ENCODE data around the gene SHC3.
"Not testable (repeated sequence)": the region's sequence is repeated elsewhere in the genome, so short reads cannot be mapped to it uniquely, and the experiment has no call there.

The SHC3 gene, protein sequence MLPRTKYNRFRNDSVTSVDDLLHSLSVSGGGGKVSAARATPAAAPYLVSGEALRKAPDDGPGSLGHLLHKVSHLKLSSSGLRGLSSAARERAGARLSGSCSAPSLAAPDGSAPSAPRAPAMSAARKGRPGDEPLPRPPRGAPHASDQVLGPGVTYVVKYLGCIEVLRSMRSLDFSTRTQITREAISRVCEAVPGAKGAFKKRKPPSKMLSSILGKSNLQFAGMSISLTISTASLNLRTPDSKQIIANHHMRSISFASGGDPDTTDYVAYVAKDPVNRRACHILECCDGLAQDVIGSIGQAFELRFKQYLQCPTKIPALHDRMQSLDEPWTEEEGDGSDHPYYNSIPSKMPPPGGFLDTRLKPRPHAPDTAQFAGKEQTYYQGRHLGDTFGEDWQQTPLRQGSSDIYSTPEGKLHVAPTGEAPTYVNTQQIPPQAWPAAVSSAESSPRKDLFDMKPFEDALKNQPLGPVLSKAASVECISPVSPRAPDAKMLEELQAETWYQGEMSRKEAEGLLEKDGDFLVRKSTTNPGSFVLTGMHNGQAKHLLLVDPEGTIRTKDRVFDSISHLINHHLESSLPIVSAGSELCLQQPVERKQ

DNA sequence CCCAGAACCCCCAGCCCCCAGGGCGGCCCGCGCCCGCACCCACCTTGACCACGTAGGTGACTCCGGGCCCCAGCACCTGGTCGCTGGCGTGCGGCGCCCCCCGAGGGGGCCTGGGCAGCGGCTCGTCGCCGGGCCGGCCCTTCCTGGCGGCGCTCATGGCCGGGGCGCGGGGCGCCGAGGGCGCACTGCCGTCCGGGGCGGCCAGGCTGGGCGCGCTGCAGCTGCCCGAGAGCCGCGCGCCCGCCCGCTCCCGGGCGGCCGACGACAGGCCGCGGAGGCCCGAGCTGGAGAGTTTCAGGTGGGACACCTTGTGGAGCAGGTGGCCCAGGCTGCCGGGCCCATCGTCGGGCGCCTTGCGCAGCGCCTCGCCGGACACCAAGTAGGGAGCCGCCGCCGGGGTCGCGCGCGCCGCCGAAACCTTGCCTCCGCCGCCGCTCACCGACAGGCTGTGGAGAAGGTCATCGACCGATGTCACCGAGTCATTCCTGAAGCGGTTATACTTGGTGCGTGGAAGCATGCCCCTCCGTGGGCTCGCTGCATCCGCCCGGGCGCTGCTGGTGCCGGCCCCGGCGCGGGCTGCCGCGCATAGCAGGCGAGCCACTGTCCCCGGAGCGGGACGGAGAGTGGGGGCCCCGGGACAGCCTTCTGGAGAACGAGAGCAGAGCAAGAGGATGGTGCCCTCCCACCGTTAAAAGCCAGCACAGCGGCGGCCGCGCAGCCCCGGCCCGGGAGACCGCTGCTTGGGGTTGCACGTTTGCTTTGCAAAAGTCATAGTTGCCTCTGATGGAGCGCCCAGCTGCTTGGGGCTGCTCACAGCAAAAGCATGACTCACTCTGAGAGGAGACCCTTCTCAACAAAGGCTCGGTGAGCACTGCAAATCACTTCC, at the start of gene SHC3:
TSS of gene SHC3 (minus strand) at position 875 of the 886 bp plus-strand sequence. CDS start at position 517, 358 bp downstream.
- peak; percentile 82 for DNase-seq

DNA sequence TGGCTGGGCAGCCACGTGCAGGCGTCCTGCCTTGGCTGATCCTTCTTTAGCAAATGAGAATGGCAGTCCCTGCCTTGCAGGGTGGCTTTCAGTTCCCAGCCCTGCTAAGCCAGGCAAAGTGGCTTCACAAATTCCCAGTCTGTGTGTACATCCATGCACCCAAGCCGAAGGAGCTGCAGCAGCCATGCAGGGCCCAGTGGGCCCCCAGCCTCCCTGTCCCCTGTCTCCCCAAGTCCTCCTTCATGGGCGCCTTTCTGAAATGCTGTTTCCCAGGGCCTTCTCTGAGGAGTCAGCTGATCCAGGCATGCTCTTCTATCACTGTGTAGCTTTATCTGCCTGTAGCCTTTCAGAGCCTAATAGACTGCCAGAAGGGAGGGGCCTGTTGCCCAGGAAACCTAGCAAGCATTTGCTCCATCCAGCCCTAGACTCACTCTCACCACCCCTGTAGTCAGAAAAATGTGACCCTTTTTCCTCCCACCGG, 47.4 kb upstream of the SHC3 start:
- peak; percentile 79 for DNase-seq

DNA sequence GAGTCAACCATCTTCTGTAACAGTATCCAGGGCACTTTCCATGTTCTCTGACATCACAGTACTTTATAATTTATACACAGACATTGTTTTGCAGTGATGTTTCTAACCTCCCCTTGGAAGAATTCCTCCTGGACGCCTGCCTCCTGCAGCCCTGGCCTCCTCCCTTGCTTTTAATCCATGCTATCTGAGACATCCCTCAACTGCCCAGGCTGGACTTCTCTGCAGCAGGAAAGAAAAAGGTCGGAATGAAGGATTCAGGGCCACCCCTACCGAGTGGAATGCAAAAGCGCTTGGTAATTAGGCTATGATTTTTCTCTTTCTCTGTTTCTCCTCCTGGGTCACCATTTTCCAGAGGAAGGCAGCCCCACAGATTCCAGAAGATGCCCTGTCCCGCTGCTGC, 47.0 kb upstream of the SHC3 start:
- no peak for DNase-seq

DNA sequence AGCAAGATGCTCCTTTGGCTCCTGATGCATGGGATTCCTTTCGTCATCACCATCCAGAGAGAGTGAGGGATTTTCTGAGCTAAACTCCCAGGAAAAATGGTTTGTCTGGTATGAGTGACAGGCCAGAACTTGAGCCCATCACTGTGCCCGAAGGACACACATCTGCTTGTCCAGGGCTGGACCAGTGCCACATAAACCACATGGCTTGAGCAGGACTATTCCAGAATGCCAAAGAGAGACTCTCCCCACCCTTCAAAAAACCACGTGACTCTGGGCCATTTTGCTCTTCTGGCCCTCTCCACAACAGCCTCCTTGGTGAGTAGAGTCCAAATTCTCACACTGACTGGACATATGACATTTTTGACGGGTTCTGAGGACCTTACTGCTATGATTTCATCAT, 46.4 kb upstream of the SHC3 start:
- no peak for DNase-seq

DNA sequence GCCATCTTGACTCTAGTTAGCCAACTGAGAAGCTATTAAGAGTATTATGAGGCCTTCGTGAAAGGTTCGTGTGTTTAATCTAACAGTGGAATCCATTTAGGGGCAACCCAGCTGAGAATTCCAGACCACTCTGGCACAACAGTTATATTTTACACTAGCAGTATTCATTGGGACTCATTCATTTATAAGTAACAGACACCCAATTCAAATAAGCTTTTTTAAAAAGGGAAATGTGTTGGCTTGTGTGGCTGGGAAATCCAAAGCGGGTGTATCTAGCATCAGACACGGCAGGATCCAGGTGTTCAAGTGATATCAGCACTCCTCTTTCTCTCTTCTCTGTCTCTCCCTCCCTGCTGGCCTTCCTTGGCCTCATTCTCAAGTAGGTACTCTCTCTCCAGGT, 46.0 kb upstream of the SHC3 start:
- DNase-seq, result no peak

DNA sequence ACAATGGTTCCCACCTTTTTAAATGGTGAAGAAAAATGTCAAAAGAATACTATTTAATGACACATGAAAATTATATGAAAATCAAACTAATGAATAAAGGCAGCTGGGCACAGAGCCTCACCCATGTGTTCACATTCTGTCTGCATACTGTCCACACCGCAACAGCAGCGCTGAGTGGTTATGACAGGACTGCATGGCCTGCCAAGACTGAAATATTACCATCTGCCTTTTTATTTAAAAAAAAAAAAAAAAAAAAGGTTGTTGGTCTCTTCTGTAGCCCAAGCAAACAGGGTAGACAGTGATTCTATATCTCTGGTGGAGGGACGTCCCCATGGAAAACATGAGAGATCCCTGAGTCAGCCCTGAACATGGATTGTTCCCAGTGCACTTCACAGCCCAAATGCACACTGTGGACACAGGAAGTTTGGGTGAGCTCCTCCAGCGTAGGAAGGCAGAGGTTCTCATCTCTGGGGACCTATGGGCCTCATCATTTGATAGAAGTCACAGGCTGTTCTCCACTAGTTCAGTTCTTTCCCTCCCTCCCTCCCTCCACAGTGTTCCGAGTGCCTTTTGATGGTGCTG, 44.9 kb upstream of the SHC3 start:
- no peak for DNase-seq

DNA sequence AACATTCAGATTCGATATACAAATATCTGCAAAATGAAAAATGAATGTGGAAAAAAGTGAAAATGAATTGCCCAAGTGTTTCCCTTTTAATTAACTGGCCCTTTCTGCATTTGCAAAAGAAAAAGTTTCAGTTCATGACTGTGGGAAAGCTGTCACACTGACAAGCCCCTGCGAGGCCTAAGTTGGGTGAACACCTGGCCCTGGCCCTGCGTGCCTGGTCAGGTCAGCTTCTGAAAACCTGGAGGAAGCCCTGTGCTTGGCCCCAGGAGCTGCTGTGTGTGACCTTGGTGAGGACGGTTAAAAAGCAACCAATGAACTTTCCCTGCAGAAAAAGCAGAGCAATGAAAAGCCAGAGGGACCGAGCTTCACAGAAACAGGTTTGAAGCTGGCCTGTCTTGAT, 41.0 kb upstream of the SHC3 start:
- DNase-seq, result no peak

DNA sequence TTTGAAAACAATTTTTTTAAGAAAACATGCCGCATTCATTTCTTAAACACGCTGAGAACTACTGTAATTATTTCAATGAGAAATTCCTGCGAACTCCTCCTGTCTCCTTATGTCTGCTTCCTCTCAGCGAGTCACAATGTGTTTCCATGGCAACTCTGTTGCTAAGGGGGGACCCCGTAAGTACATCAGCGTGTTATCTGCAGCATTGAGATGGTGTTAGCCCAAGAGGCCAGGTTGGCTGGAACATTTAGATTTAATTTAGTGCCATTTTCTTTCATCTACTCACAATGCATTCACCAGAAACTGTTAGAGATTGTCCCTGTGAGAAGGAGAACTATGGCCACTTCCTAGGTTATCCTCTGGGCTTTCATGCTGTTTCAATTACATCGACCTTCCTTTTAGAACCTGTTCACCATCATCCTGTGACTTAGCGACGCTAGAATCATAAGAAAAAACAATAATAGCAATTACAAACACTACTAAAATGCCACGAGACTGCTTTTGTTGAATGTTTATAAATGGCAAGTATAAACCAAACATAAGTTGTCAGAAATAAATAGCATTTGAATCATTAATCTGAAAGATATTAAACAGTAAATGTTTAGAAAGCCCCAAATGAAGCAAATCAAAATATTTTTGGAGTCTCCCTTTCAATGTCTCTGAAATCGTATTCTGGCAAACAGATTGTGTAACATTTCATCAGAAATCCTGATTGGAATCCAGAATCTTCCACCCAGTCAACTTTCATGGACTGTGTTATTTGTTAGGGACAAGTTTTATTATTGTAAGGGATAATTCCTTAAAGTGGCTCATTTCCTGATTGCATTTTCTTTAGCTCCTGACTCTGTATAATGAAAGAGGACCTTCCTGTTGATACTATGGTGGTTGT, 39.7 kb upstream of the SHC3 start:
- DNase-seq, result no peak

DNA sequence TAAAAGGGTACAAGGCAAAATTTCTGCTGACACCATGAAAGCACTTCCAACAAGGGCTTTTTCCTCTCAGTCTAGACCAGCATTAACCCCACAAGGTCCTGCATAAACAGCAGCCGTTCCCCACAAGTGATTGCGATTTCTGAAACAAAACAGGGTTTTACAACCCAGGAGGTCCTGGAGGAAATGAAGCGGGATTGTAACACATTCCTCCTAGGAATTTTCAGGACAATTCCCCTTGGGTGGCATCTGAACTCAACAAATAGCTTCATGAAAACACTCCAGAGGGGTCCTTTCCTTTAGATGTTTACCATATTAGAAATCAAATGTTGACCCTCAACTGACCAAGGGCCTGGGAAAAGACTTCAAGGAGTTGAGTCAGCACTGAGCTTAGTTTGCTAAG, 36.7 kb upstream of the SHC3 start:
- DNase-seq, result no peak

DNA sequence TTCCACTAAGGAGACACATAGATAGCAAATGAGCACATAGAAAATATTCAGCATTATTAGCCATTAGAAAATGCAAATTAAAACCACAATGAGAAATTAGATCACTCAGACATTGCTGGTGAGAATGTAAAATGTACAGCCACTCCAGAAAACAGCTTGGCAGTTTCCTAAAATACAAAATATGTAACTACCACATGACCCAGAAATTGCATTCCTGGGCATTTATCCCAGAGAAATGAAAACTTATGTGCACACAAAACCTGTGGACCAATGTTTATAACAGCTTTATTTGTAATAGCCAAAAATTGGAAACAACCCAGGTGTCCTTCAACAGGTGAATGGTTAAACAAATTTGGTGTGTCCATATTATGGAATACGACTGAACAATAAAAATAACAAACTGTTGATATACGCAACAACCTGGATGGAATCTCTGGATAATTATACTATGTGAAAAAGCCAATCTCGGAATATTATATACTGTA, 34.8 kb upstream of the SHC3 start:
- no peak for DNase-seq

DNA sequence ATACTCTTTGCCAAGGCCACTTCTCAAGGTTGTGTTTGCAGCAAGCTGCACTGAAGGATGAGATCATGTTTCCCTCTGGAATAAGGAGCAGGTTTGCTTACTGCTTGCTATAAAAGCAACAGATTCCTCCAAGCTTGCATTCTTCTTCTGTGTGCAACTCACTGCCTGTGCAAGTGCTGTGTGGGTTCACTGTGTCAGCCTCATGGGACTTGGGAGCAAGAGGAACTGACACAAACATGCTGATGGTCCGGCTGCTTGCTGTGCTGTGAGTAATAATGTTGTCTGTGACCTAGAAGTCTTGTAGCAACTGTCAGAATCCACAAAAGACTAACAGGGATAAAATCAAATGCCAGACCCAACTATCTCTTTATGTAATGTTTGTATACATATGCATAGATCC, 33.6 kb upstream of the SHC3 start:
- DNase-seq, result no peak

DNA sequence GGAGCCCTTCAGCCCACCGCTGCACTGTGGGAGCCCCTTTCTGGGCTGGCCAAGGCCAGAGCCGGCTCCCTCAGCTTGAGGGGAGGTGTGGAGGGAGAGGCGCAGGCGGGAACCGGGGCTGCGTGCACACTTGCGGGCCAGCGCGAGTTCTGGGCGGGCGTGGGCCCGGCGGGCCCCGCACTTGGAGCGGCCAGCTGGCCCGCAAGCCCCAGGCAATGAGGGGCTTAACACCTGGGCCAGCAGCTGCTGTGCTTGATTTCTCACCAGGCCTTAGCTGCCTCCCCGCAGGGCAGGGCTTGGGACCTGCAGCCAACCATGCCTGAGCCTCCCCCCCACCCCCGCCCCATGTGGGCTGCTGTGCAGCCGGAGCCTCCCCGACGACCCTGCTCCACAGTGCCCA, 30.7 kb upstream of the SHC3 start:
- DNase-seq, result not testable (repeated sequence)

DNA sequence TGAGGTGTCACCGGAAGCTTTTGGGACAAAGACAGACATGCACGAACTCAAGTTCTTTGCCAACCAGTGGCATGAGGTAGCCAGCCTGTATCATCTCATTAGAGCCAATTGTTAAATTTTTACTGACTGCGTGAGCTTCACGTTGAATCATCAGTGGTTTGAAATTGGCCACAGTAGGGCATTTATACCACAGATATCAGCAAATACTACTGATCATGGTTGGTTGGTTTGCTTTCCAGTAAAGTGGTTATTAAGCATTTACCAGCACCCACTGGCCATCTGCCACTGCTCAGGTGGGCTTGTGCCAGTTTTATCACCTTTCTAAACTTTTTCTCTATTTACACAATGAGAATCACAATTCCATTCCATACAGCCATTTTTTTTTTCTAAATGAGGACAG, 28.4 kb upstream of the SHC3 start:
- no peak for DNase-seq

DNA sequence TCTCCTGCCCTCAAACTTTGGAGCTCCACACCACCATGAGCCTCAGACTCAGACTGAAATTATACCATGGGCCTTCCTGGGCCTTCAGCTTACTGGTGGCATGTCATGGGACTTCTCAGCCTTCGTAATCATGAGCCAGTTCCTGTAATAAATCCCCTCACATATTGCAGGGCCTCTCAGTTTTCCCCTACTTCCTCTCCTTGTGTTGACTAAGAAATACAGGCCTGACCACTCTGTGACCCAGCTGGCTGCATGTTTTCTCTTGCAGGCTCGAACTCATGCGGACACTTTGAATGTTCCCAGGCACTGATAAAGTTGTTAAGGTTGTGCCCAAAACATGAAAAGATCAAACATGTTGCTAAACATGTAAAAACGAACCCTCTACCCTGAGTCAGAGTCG, 26.2 kb upstream of the SHC3 start:
- no peak for DNase-seq

DNA sequence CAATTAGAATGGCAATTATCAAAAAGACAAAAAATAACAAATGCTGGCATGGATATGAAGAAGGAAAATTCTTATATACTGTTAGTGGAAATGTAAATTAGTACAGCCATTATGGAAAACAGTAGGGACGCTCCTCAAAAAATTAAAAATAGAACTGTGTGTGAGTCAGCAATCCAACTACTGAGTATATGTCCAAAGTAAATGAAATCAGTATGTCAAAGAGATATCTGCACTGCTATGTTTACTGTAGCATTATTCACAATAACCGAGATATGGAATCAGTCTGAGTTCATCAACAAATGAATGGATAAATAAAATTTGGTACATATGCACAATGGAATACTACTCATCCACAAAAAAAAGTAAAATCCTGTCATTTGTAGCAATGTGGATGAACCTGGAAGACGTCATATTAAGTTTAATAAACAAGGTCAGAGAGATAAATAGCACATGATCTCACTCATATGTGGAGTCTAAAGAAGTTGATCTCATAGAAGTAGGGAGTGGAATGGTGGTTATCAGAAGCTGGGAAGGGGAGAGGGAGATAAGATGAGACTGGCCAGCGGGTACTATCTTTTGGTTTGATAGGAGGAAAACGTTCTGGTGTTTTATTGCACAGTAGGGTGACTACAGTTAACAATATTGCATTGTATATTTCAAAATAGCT, 16.6 kb upstream of the SHC3 start:
- DNase-seq, result no peak

DNA sequence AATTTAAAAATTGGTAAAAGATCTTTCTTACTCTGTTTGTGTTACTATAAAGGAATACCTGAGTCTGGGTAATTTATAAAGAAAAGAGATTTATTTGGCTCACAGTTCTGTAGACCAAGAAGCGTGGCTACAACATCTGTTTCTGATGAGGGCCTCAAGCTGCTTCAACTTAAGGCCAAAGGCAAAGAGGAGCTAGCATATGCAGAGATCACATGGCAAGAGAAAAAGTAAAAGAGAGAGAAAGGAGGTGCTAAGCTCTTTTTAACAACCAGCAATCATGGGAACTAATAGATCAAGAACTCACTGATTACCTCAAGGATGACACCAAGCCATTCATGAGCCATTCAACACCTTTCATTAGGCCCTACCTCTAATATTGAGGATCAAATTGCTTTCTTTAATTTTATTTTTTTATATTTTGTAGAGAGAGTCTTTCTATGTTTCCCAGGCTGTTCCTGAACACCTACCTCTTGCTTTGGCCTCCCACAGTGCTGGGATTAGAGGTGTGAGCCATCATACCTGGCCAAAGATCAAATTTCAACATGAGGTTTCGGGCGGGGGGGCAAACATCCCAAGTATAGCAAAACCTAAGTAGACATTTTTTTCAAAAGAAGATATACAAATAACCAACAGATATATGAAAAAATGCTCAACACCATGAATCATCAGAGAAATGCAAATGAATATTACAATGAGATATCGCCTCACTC, 16.0 kb upstream of the SHC3 start:
- no peak for DNase-seq

DNA sequence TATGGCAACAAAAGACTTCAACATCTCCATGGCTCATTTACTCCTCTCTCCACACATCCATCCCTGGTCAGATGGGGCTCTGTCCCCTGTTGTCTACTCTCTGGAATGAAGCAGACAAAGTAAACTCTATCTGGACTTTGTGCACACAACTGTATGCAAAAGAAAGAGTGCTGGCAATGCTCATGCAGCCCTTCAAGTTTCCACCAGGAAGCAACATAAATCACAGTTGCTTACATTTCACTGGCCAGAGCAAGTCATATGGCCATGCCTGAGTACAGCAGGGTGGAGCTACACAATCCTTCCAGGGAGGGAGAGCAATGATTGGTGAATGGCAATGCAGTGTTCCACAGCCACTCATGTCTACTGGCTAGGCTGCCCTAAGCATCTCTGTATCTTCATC, 12.4 kb upstream of the SHC3 start:
- DNase-seq, result no peak

DNA sequence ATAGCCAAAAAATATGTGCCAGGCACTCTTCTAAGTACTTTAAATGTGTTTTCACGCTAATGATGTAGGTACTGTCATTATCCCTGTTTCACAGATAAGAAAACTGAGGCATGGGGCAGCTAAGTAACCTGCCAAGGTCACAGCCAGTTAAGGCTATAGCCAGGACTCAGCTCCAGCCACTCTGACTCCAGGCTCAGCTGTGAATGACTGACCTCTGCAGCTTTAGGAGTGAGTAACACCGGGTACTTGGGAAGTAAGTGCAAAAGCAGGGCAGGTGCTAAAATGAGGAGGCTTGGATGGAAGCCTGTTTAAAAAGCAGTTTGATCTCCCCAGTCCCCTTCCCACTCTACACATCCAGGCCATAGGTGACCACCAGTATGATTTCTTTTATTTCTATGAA, 10.6 kb upstream of the SHC3 start:
- peak; percentile 52 for DNase-seq

DNA sequence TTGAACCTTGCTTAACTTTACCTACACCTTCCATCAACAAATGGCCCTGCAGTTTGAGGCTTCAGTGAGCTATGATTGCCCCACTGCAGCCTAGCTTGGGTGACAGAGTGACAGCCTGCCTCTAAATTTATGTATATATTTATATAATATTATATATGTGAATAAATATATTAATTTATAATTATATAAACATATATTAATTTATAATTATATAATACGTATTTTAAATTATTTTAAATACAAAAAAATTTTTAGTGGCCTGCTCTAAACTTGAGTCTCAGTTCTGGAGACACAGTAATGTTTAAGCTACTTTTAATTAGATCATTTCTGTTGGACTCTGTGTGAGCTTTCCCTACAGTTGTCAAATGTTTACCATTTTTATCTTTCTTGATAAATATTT, 9.3 kb upstream of the SHC3 start:
- no peak for DNase-seq

DNA sequence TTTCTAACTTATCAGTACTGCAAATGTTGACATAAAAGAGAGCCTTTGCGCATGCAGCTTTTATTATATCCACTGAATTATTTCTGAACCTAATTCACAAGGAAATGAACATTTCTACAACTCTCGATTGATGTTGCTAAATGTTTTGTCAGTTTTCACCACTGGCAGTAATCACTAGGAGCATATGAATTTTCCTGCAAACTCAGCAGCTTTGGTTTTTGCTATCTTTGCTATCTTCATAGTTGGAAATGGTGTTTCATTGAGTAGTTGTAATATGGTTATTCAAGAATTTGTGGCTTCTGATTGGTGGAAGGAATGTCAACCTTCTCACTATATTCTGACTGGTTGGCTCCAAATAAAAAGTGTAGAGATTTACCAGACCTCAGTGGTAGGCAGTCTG, 8.9 kb upstream of the SHC3 start:
- no peak for DNase-seq

DNA sequence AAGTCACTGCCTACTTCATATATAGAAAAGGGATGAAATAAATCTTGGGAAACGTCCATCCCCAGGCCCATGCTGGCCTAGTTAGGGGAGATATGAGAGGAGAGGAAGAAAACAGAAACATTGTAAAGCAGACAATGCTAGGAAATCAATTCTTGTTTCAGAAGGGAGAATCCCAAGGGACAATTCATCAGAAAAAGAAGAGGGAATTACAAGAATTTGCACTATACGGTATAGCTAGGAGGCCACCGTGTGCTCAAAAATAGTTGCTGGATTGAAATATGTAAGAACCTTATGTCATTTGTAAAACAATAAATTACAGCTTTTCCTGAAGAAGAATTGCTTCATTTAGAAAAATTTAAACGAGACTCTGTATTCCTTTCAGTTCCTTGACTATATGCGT, 8.3 kb upstream of the SHC3 start:
- DNase-seq, result no peak
